Endothelial cell of umbilical vein (primary cell): ENCODE data around the gene IFNA10. TPM values are rescaled to one million over a fixed set of nuclear protein-coding genes. Genes with fewer than 3 reads are reported as not detected.

Source experiments
- BruUV-seq: library from RNA; stranded (reverse); fragments of 400-500 nt; replicated peaks from 2 replicates; lab custom pipeline; 2021; lab: Mats Ljungman, UMichigan
- CTCF ChIA-PET: fragments of 300-600, 350-600 bp; sonication (Branson Sonifier 250); formaldehyde crosslinking; loops from one replicate; lab custom pipeline; 2021; ENCODE audit warnings: antibody characterized with exemption, inconsistent platforms; lab: Charles Lee
- POLR2A ChIA-PET: fragments of 300-600, 350-600 bp; sonication (Branson Sonifier 250); formaldehyde crosslinking; loops from one replicate; lab custom pipeline; 2021; ENCODE audit warnings: antibody characterized with exemption, inconsistent platforms; lab: Charles Lee
- DNase-seq: peaks from one replicate; pipeline ENCODE4 v3.0.0-alpha.2; 2011; ENCODE audit warnings: low read depth, low spot score
- FAIRE-seq: peaks from 2 replicates; lab custom pipeline; 2011; peaks lifted over from hg19 to GRCh38; lab: Jason Lieb, UNC
- H2AFZ ChIP-seq: 2 replicates; pipeline ENCODE4 v1.6.0; 2012; ENCODE audit warnings: low read depth, low read length, control low read depth, inconsistent platforms
- H3K27ac ChIP-seq: 2 replicates; pipeline ENCODE4 v1.5.1; 2011; ENCODE audit warnings: low read depth, mild to moderate bottlenecking, control low read depth, low read length, moderate library complexity; ENCODE audit not compliant: insufficient read depth
- H3K27me3 ChIP-seq, 2 experiments: 2 replicates each; pipeline versions ENCODE4 v1.6.0 to v1.6.1; 2011; ENCODE audit warnings: low read length in 2 of 2, mixed read lengths in 1 of 2; ENCODE audit not compliant: control insufficient read depth in 2 of 2, insufficient read depth in 2 of 2
- H3K36me3 ChIP-seq, 2 experiments: 2 replicates in 1 of 2; 3 replicates in 1 of 2; pipeline ENCODE4 v1.5.1; 2011; ENCODE audit warnings: low read length in 2 of 2, mild to moderate bottlenecking in 1 of 2, moderate library complexity in 1 of 2; ENCODE audit not compliant: control insufficient read depth in 2 of 2, insufficient read depth in 2 of 2; ENCODE audit errors: extremely low read depth in 1 of 2
- H3K4me1 ChIP-seq: 3 replicates; pipeline ENCODE4 v1.5.1; 2011; ENCODE audit warnings: mild to moderate bottlenecking, low read length; ENCODE audit not compliant: control insufficient read depth, insufficient read depth; ENCODE audit errors: extremely low read depth
- H3K4me2 ChIP-seq: 2 replicates; pipeline ENCODE4 v1.6.1; 2011; ENCODE audit warnings: low read length, control low read depth, mixed read lengths; ENCODE audit not compliant: insufficient read depth
- H3K4me3 ChIP-seq, 3 experiments: fragments of 200-600 bp in 1 of 3; sonication (generic), shearing (Covaris generic) in 1 of 3; replicated peaks in 1 of 3; 2 replicates each; pipeline ENCODE4 v1.5.1; 2011 to 2016; ENCODE audit warnings: control low read depth in 3 of 3, low read length in 3 of 3, mild to moderate bottlenecking in 2 of 3, inconsistent platforms in 1 of 3, low read depth in 1 of 3, moderate library complexity in 1 of 3; ENCODE audit not compliant: insufficient read depth in 1 of 3
- H3K79me2 ChIP-seq: 2 replicates; pipeline ENCODE4 v1.6.0; 2012; ENCODE audit warnings: low read length, inconsistent platforms; ENCODE audit not compliant: control insufficient read depth, insufficient read depth
- H3K9ac ChIP-seq: replicated peaks from 2 replicates; pipeline ENCODE3; 2011; ENCODE audit warnings: low read length, control low read depth; ENCODE audit not compliant: insufficient read depth; ENCODE audit errors: extremely low read depth
- H3K9me1 ChIP-seq: replicated peaks from 3 replicates; pipeline ENCODE4 v1.6.0; 2011; ENCODE audit warnings: mild to moderate bottlenecking, low read length; ENCODE audit not compliant: control insufficient read depth, insufficient read depth; ENCODE audit errors: extremely low read depth
- H3K9me3 ChIP-seq: replicated peaks from 2 replicates; pipeline ENCODE4 v1.5.1; 2012; ENCODE audit warnings: low read length, inconsistent platforms; ENCODE audit not compliant: control insufficient read depth, insufficient read depth
- H4K20me1 ChIP-seq: replicated peaks from 2 replicates; pipeline ENCODE3; 2011; ENCODE audit warnings: mild to moderate bottlenecking, low read length; ENCODE audit not compliant: control insufficient read depth, insufficient read depth; ENCODE audit errors: extremely low read depth
- CTCF ChIP-seq, 2 donors: IDR thresholded peaks; 1 replicate in 1 of 2; 2 replicates in 1 of 2; pipeline ENCODE4 v1.5.1; 2011; ENCODE audit warnings: low read length in 2 of 2, mild to moderate bottlenecking in 2 of 2, moderate library complexity in 2 of 2, control low read depth in 1 of 2, inconsistent platforms in 1 of 2, low read depth in 1 of 2; ENCODE audit not compliant: insufficient read depth in 1 of 2; ENCODE audit errors: extremely low read depth in 1 of 2
- EZH2 ChIP-seq: IDR thresholded peaks from 2 replicates; pipeline ENCODE4 v1.6.1; 2012; ENCODE audit warnings: borderline replicate concordance, low read depth, mild to moderate bottlenecking, moderate library complexity, low read length, inconsistent platforms; ENCODE audit not compliant: severe bottlenecking
- FOS ChIP-seq: IDR thresholded peaks from 2 replicates; pipeline ENCODE4 v1.6.1; 2011; ENCODE audit warnings: mild to moderate bottlenecking, low read length, moderate library complexity, borderline replicate concordance; ENCODE audit not compliant: insufficient read depth
- MAX ChIP-seq: IDR thresholded peaks from 2 replicates; pipeline ENCODE4 v1.6.1; 2011; ENCODE audit not compliant: insufficient read depth, insufficient read length
- MYC ChIP-seq: IDR thresholded peaks from one replicate; pipeline ENCODE4 v1.6.1; 2011; ENCODE audit warnings: mild to moderate bottlenecking, low read depth, low read length
- POLR2A ChIP-seq: IDR thresholded peaks from 2 replicates; pipeline ENCODE4 v1.6.1; 2012; ENCODE audit warnings: low read depth, mild to moderate bottlenecking, control low read depth, low read length
- dilution Hi-C: fragments of 300-500 bp; cut with MboI; formaldehyde crosslinking; loops from one replicate; pipeline ENCODE4 v1.15.0; 2019; ENCODE audit warnings: low sequenced_read_pairs; ENCODE audit not compliant: extremely low pct_ligation_motif_present
- intact Hi-C: fragments of 100-400 bp; cut with micrococcal nuclease; formaldehyde crosslinking; loops from one replicate; pipeline ENCODE4 v1.10.0; 2022
- polyA plus RNA-seq, 4 experiments: library from polyadenylated mRNA; depleted of rRNA in 3 of 4; stranded (reverse) in 3 of 4; unstranded in 1 of 4; fragments of >200 nt; gene quantifications; 2 replicates each; pipeline versions ENCODE4 v1.2.1 to v1.2.3, GENCODE V29; 2011 to 2012; ENCODE audit warnings: missing spikeins in 1 of 4
- total RNA-seq: library from RNA; stranded (reverse); gene quantifications from 2 replicates; pipeline ENCODE4 v1.2.3, GENCODE V29; 2021

IFNA10 gene
- total and polyA plus RNA-seq, 2 donors (not counting 3 experiments of a cell fraction or from before 2014, with no cell fraction given), result not detected

- dilution Hi-C loops (no loop called here), intact Hi-C loops (loop anchor here (1.0 to 5.0 kb wide), 3 partner anchors 66 to 214 kb away; no protein-coding TSS in a partner anchor)
- peak; percentile 63 for FAIRE-seq
- Histone ChIP-seq H3K9me3 (no peaks in the 10 kb centered on the region), H3K27me3 (peaks cover 34 to 51% of the 10 kb centered on the region in 2 experiments), H3K27ac (no peak overlapping the region), H3K36me3 (no peaks in the 10 kb centered on the region), H2AFZ (no peak overlapping the region), H3K4me1 (peaks cover 3% of the 10 kb centered on the region), H4K20me1 (no peaks in the 10 kb centered on the region), H3K4me3 (no peak overlapping the region), H3K4me2 (peak overlapping the region; percentile 62), H3K9ac (no peak overlapping the region), H3K79me2 (no peaks in the 10 kb centered on the region), H3K9me1 (no peaks in the 10 kb centered on the region)
- TF ChIP-seq MYC, result no peak
- no peak for TF ChIP-seq FOS
- peak; percentile 29 to 48 for TF ChIP-seq CTCF (IDR thresholded peaks at IDR 0.05; ENCODE audit: extremely low read depth in 1 of 2, insufficient read depth in 1 of 2, low read depth in 1 of 2, low read length in 2 of 2)
- peak; percentile 16 for TF ChIP-seq EZH2
- no peak for TF ChIP-seq POLR2A
- no peak for TF ChIP-seq MAX
- BruUV-seq, result no TSS peak
- ChIA-PET CTCF (interaction anchor here (0.7 to 4.7 kb wide), 25 partner anchors 10 to 538 kb away, joined by 3 to 63 read pairs (median 4); partner anchors contain the start of genes IFNA14 and KLHL9), POLR2A (interaction anchor here (0.7 kb wide), 1 partner anchor 549 kb away, joined by 3 read pairs; no protein-coding TSS in a partner anchor)
- DNase-seq, result peak; percentile 79
These were observed 46.0 kb upstream of the IFNA10 start for GRCh38 chr9:21252721-21253547.
